Pancreas (tissue), 10 donors: ENCODE results near the gene STXBP4. TPM values are rescaled to one million over a fixed set of nuclear protein-coding genes. Genes with fewer than 3 reads are reported as not detected.

Experiments used
- ATAC-seq, 4 donors: fragments of 200-7000 bp; cut with Tn5 transposase; one replicate each; pipeline versions ENCODE4 v1.8.0 to v1.9.1; 2020; ENCODE audit warnings: mild to moderate bottlenecking in 4 of 4, moderate library complexity in 4 of 4
- DNase-seq, 6 donors: peaks; one replicate each; pipeline ENCODE4 v3.0.0-alpha.2; 2020
- FAIRE-seq: peaks from 2 replicates; lab custom pipeline; 2012; peaks lifted over from hg19 to GRCh38; lab: Jason Lieb, UNC
- H3K27ac ChIP-seq, 4 donors: fragments of 200-600 bp; sonication (generic); 1 replicate in 3 of 4; 2 replicates in 1 of 4; pipeline versions ENCODE4 v1.5.0 to v1.8.0; 2020
- H3K27me3 ChIP-seq, 4 donors: fragments of 200-600 bp; one replicate each; pipeline ENCODE4 v1.8.0; 2021
- H3K36me3 ChIP-seq, 3 donors: fragments of 200-600 bp; sonication (generic) in 1 of 3; one replicate each; pipeline versions ENCODE4 v1.5.0 to v1.8.0; 2020 to 2021
- H3K4me1 ChIP-seq, 3 donors: fragments of 200-600 bp; one replicate each; pipeline ENCODE4 v1.8.0; 2021
- H3K4me3 ChIP-seq, 4 donors: fragments of 200-600 bp; sonication (generic) in 2 of 4; one replicate each; pipeline versions ENCODE4 v1.5.0 to v1.8.0; 2020 to 2021
- H3K9me3 ChIP-seq, 4 donors: fragments of 200-600 bp; one replicate each; pipeline ENCODE4 v1.8.0; 2021
- WGBS, 2 donors: extraction: QIAGEN DNeasy Blood & Tissue Kit; methylation state at CpG; one replicate each; pipeline ENCODE4 v1.1.7; 2013; 5-methylcytosine and 5-hydroxymethylcytosine counted together
- intact Hi-C, 3 donors: fragments of 100-400 bp; cut with DNase I; formaldehyde crosslinking; loops; one replicate each; pipeline versions ENCODE4 v1.11.1 to v1.14.2; 2022
- polyA plus RNA-seq, 2 donors: library from polyadenylated mRNA; stranded (reverse); fragments of 200-250 nt; gene quantifications; one replicate each; pipeline ENCODE4 v1.2.3, GENCODE V29; 2013
- total RNA-seq, 6 donors: library from RNA; stranded (reverse); fragmentation: NEBNext Ultra II Directional in 4 of 6; extraction: Animal tissue kit (Norgen Biotek cat#: 25700) in 4 of 6; gene quantifications; one replicate each; pipeline versions ENCODE4 v1.2.1 to v1.2.4, GENCODE V29; 2021 to 2023
- TF ChIP-seq, protein P1 (sequence below), 4 donors: fragments of 200-600 bp; sonication (generic) in 3 of 4; IDR thresholded peaks; one replicate each; pipeline versions ENCODE4 v1.5.0 to v1.8.0; 2021; ENCODE audit warnings: antibody characterized with exemption in 4 of 4
- donor health status: healthy with polysubstance abuse.
- donor health status: DM: no; HTN: no; CAD: no; lungs with moderate emphysema.
- donor health status: DM: no; HTN: no; CAD: no.
- donor health status: control.
- donor health status: control.
- donor health status: Bipolar disorder and iron deficiency.
- donor health status: DM: yes; HTN: yes; CAD: no.
- donor health status: DM: no; HTN: no; CAD: no.
- donor health status: DM: no; HTN: no; CAD: no.
- donor health status: DM: yes; HTN: yes; CAD: no.

Gene STXBP4
- total and polyA plus RNA-seq, 8 donors = 0.72 to 12.6 (median 5.4) TPM

DNA sequence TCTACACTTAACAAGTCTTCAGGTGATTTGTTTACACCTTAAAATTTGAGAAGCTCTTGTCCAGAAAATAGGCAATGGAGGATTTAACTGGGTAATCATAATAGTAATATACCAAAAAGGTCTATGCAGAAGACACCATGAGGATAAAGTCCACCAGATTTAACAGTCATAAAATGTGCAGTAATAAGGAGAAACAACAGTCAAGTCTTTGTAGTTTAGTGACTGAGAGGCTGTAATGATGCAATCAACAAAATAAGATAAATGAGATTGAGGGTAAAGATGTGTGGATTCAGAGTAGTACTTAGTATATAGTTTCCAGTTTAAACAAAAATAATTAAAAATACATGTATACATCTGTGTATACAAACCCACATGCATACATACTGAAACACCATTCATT is 91.2 kb downstream of the STXBP4 start:
- TF ChIP-seq, protein P1, sequence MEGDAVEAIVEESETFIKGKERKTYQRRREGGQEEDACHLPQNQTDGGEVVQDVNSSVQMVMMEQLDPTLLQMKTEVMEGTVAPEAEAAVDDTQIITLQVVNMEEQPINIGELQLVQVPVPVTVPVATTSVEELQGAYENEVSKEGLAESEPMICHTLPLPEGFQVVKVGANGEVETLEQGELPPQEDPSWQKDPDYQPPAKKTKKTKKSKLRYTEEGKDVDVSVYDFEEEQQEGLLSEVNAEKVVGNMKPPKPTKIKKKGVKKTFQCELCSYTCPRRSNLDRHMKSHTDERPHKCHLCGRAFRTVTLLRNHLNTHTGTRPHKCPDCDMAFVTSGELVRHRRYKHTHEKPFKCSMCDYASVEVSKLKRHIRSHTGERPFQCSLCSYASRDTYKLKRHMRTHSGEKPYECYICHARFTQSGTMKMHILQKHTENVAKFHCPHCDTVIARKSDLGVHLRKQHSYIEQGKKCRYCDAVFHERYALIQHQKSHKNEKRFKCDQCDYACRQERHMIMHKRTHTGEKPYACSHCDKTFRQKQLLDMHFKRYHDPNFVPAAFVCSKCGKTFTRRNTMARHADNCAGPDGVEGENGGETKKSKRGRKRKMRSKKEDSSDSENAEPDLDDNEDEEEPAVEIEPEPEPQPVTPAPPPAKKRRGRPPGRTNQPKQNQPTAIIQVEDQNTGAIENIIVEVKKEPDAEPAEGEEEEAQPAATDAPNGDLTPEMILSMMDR (IDR thresholded peaks at IDR 0.05) = no peak
- FAIRE-seq = no peak
- H3K27me3 ChIP-seq = no peaks in the 10 kb centered on the region
- no peak overlapping the region for H3K4me3 ChIP-seq
- H3K9me3 ChIP-seq = no peaks in the 10 kb centered on the region
- intact Hi-C loops = no loop called here
- peaks cover 0 to 7% (median 4%) of the 10 kb centered on the region in 3 donors for H3K4me1 ChIP-seq
- no peak for DNase-seq
- no peak overlapping the region for H3K27ac ChIP-seq
- no peaks in the 10 kb centered on the region for H3K36me3 ChIP-seq
- ATAC-seq = no peak

DNA sequence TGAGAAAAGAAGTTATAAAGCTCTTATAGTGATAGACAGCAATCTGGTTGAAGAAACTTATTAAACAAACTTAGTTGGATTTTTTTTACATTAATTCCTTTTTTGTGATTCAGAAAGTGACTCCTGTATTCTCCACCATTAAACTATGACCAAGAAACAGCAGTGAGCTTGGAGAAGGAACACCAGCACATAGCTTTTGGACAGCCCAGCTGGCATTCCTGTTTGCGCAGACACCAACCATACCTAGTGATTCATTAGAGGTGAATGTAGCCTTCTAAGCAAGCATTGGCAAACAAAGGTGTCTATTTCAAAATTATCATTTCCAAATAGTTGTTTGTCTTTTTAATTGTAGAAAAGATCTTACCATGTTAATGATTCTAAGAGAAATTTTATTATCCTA is 94.4 kb downstream of the STXBP4 start:
- WGBS, 2 donors = 93 to 98% methylated on average over 1 of the region's 1 CpG

DNA sequence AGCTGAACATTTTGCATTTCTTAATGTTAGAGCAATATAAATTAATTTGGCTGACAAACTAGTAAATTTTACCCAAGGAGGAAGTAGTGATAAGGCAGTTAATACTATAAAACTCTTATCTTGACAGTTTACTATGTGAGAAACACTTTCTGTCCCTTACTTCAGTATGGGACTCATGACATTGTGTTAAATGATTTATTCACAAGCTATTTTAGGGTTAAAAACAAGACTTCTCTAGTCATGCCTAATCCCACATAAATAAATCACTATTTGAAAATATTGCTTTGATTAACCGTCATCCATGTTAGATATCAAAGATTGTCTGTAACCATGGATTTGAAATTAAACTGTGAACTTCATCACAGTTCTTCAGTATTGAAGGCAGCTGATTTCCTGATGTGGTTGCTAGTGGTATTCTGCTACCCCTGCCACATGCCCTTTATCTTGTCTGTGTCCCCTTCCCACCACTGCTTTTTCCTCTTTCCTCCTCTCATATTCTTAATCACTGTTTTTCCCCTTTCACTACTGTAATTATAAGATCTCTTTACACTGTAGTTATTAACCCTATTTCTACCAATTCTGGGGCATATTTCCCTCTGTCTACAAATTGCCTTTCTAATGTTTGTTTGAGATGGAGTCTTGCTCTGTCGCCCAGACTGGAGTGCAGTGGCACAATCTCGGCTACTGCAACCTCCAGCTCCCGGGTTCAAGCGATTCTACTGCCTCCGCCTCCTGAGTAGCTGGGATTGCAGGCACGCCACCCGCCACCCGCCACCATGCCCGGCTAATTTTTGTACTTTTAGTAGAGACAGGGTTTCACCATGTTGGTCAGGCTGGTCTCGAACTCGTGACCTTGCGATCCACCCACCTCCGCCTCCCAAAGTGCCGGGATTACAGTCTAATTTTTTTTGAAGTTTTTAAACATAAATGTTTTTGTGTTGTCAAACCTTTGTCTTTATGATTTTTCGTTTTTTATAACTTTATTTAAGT is 95.6 kb downstream of the STXBP4 start:
- H3K27me3 ChIP-seq = no peaks in the 10 kb centered on the region
- H3K27ac ChIP-seq = no peak overlapping the region
- 88 to 91% methylated on average over 16 of the region's 16 CpGs for WGBS, 2 donors
- H3K4me1 ChIP-seq = no peaks in the 10 kb centered on the region
- no peak for DNase-seq
- H3K36me3 ChIP-seq = no peaks in the 10 kb centered on the region
- TF ChIP-seq, protein P1 (IDR thresholded peaks at IDR 0.05) = no peak
- intact Hi-C loops = no loop called here
- H3K4me3 ChIP-seq = no peak overlapping the region
- no peak for FAIRE-seq
- no peaks in the 10 kb centered on the region for H3K9me3 ChIP-seq
- ATAC-seq = no peak

More for the DNA sequence above, 94.4 kb downstream of the STXBP4 start:
- Histone ChIP-seq H3K4me1 (no peaks in the 10 kb centered on the region), H3K36me3 (no peaks in the 10 kb centered on the region), H3K27ac (no peak overlapping the region), H3K27me3 (no peaks in the 10 kb centered on the region), H3K9me3 (no peaks in the 10 kb centered on the region), H3K4me3 (no peak overlapping the region)
- DNase-seq (no peak), ATAC-seq (no peak), FAIRE-seq (no peak)
- TF ChIP-seq, protein P1 (IDR thresholded peaks at IDR 0.05) = no peak
- intact Hi-C loops = no loop called here

DNA sequence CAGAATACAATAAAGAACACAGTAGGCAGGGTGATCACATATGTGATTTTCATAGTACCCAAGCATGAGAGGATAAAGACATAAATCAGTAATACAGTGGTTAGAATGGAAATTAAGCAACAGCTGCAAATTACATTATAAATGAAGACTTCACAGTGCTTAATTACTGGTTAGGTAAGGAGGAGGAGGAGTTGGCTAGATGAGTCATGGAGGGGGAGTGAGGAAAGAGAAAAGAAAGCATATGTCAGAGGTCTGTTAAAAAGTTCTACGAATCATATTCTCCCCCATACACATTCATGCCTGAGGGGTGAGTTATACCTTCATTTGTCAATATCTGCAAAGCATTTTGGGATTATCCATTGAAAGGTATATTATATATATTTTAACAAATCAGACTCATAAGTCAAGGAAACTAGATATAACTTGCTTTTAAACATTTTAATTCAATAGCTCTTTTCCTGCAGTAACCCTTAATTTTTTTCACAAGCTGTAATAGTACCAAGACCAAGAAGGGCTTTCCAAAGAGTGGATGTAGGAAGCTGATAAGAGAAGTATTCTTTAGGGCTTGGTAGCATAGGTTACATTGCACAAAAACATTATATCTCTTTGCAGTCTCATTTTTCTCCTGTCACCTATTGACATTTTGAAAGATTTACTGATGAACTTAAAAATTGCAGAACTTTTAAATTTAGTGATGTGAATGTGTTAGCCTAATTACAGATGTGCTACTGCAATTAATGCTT is 99.3 kb downstream of the STXBP4 start:
- WGBS, 2 donors = 80 to 100% methylated on average over 1 of the region's 1 CpG
- FAIRE-seq (no peak), DNase-seq (no peak), ATAC-seq (no peak)
- intact Hi-C loops = no loop called here
- H3K27me3 ChIP-seq = no peaks in the 10 kb centered on the region
- TF ChIP-seq, protein P1 (IDR thresholded peaks at IDR 0.05) = no peak
- H3K27ac ChIP-seq = no peak overlapping the region
- no peaks in the 10 kb centered on the region for H3K9me3 ChIP-seq
- no peaks in the 10 kb centered on the region for H3K4me1 ChIP-seq
- no peaks in the 10 kb centered on the region for H3K36me3 ChIP-seq
- H3K4me3 ChIP-seq = no peak overlapping the region
